ENCODE measurements around the gene MIER3. TPM values are rescaled to one million over a fixed set of nuclear protein-coding genes. Genes with fewer than 3 reads are reported as not detected.

The MIER3 gene
- total and polyA plus RNA-seq, 8 donors, result 16.6 to 39.9 (median 36.5) TPM

GRCh38 chr5:56954262-56954661 is 2.3 kb upstream of the MIER3 start:
- Histone ChIP-seq H3K4me3 (no peak overlapping the region), H3K4me1 (peaks cover 0 to 24% of the 10 kb centered on the region in 2 donors), H3K9me3 (no peaks in the 10 kb centered on the region), H3K27ac (no peak overlapping the region), H3K36me3 (no peaks in the 10 kb centered on the region), H3K27me3 (peaks cover 13 to 19% of the 10 kb centered on the region in 2 donors)
- ATAC-seq, result no peak
- DNase-seq, result no peak
- intact Hi-C loops (cut with DNase I), result no loop called here
- TF ChIP-seq, protein P1, sequence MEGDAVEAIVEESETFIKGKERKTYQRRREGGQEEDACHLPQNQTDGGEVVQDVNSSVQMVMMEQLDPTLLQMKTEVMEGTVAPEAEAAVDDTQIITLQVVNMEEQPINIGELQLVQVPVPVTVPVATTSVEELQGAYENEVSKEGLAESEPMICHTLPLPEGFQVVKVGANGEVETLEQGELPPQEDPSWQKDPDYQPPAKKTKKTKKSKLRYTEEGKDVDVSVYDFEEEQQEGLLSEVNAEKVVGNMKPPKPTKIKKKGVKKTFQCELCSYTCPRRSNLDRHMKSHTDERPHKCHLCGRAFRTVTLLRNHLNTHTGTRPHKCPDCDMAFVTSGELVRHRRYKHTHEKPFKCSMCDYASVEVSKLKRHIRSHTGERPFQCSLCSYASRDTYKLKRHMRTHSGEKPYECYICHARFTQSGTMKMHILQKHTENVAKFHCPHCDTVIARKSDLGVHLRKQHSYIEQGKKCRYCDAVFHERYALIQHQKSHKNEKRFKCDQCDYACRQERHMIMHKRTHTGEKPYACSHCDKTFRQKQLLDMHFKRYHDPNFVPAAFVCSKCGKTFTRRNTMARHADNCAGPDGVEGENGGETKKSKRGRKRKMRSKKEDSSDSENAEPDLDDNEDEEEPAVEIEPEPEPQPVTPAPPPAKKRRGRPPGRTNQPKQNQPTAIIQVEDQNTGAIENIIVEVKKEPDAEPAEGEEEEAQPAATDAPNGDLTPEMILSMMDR (IDR thresholded peaks at IDR 0.05), result no peak

DNA sequence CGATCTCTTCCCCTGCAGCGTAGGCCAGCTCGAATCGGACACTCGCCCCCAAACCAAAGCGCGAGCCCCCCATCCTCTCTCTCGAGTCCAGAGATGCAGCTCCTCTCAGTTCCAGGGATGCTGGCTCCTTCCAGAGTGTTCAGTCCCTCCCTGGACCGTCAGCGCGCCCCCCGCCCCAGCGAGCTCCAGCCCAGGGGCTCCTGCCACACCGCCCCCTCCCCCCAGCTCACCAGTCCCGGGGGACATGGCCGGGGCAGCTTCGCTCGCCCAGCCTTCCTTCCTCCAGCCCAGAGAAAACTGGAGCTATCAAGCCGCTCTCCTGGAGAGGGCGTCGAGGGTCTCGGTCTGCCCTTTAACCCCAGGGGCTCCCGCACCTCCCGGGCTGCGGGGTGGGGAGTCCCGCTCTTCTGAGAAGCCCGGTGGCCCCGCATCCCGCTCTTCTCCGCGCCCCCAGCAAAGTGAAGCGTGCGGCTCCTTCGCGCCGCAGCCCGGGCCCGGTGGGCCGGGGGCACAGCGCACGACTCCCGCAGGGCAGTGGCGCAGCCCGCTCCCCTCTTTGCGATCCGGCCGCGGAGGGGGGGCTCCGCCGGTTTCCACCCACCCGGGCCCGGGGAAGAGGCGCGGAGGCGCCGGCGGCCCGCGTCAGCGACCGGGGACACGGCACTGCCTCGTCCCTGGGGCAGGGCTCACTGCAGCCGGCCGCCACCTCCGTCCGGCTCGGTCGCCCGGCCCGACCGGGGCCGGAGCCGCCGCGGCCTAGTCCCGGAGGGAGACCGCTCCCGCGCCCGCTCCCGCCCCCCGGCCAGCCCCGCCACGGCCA is 587 bp downstream of the MIER3 start:
- Histone ChIP-seq H3K36me3 (peaks cover 0 to 13% of the 10 kb centered on the region in 2 donors), H3K9me3 (no peaks in the 10 kb centered on the region), H3K27me3 (peaks cover 12 to 13% of the 10 kb centered on the region in 2 donors), H3K27ac (peak overlapping the region; percentile 67 to 81), H3K4me3 (peak overlapping the region; percentile 92 to 94), H3K4me1 (peaks cover 0 to 24% of the 10 kb centered on the region in 2 donors)
- intact Hi-C loops (cut with DNase I), result no loop called here
- TF ChIP-seq, protein P1 (IDR thresholded peaks at IDR 0.05), result no peak
- ATAC-seq (peak; percentile 51), DNase-seq (peak in 3 of 4 donors; percentile 23 to 85 (median 42))

DNA sequence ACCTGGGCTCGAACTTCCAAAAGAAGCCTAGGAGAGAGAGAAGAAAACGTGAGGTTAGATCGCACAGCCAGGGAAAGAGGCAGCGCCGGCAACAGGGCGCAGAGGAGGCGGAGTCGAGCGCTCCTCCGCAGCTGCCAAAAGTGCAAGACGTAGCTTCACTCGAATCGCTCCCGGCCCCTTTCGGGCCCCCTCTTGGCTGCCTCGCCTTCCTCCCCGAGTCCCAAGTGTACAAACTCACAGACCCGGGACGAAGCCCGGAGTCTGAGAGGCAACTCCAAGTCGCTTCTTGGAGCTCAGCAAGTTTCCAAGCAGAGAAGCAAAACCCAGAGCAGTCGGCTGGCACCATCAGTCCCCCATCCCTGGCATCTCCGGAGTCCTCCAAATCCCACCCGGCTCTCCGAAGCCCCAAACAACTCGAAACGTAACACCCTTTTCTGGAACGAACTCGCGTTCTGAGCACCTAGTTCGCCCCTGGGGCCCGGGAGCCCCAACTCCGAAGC is 1.2 kb downstream of the MIER3 start:
- TF ChIP-seq, protein P1 (IDR thresholded peaks at IDR 0.05), result no peak
- H3K27ac ChIP-seq, result peak overlapping the region; percentile 67 to 81
- peaks cover 0 to 24% of the 10 kb centered on the region in 2 donors for H3K4me1 ChIP-seq
- peaks cover 0 to 19% of the 10 kb centered on the region in 2 donors for H3K36me3 ChIP-seq
- ATAC-seq (peak; percentile 80), DNase-seq (peak; percentile 68 to 92 (median 85))
- intact Hi-C loops (cut with DNase I), result no loop called here
- peak overlapping the region; percentile 92 to 94 for H3K4me3 ChIP-seq
- no peaks in the 10 kb centered on the region for H3K9me3 ChIP-seq
- H3K27me3 ChIP-seq, result peaks cover 11 to 13% of the 10 kb centered on the region in 2 donors

DNA sequence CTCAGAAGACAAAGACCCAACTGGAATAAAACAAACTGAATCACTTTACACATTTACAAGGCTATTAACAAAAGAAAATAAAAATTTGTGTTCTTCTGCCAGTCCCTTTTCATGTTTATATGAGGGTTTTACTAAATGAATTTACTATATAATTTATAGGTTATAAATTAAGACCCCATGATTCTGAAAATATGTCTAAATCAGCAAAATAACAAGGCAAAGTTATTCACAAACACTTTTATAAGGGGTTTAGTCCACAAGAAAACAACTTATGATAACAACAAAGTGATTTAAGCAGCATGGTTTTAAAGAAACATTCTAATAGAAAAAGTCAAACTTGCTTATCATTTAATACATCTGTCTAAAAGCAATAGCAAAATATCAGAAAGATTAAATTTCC is 4.9 kb downstream of the MIER3 start:
- no peak for DNase-seq
- Histone ChIP-seq H3K4me3 (no peak overlapping the region), H3K9me3 (no peaks in the 10 kb centered on the region), H3K27me3 (no peaks in the 10 kb centered on the region), H3K27ac (no peak overlapping the region), H3K4me1 (peaks cover 0 to 16% of the 10 kb centered on the region in 2 donors), H3K36me3 (peaks cover 0 to 51% of the 10 kb centered on the region in 2 donors)
- intact Hi-C loops (cut with DNase I), result no loop called here
- TF ChIP-seq, protein P1 (IDR thresholded peaks at IDR 0.05), result no peak
- ATAC-seq, result no peak

DNA sequence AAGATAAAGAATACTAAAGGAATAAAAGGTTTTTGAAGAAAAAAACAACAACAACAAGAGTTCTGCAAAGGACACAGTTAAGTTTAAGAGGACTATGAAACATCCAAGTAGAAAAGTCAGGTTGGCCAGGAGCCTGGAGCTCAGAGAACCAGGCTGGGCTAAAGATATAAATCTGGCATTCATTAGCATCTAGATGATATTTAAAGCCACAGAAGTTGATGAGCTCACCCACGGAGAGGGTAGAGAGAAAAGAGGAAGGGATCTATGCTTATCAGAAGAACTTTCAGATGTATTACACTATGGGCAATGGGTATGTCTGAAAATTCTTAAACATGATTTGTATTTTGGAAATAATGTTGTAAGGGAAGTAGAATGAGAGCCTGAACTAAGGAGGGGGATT is 9.9 kb downstream of the MIER3 start:
- H3K27ac ChIP-seq, result no peak overlapping the region
- H3K4me1 ChIP-seq, result no peaks in the 10 kb centered on the region
- H3K9me3 ChIP-seq, result no peaks in the 10 kb centered on the region
- H3K36me3 ChIP-seq, result peaks cover 0 to 91% of the 10 kb centered on the region in 2 donors
- ATAC-seq (no peak), DNase-seq (no peak)
- TF ChIP-seq, protein P1 (IDR thresholded peaks at IDR 0.05), result no peak
- H3K4me3 ChIP-seq, result no peak overlapping the region
- intact Hi-C loops (cut with DNase I), result no loop called here
- H3K27me3 ChIP-seq, result no peaks in the 10 kb centered on the region

Data from left lung (tissue), 10 donors.